Measurements from ENCODE around the gene FCGR2B. TPM values are rescaled to one million over a fixed set of nuclear protein-coding genes. Genes with fewer than 3 reads are reported as not detected.
"Not testable (repeated sequence)": the region's sequence is repeated elsewhere in the genome, so short reads cannot be mapped to it uniquely, and the experiment has no call there.

Gene FCGR2B
- total RNA-seq, 4 donors from 2014 or later, result 4.1 to 12.0 (median 7.7) TPM

- Histone ChIP-seq H3K4me1 (no peaks in the 10 kb centered on the region), H3K36me3 (no peaks in the 10 kb centered on the region), H3K9me3 (no peaks in the 10 kb centered on the region), H3K4me3 (replicated peaks in 1 of 3) (no peak within 1 kb of the TSS), H3K27me3 (no peaks in the 10 kb centered on the region), H3K27ac (no peak within 1 kb of the TSS)
- intact Hi-C loops (cut with DNase I), result no loop called here
- TF ChIP-seq POLR2A (IDR thresholded peaks at IDR 0.05) (no peak), CTCF (IDR thresholded peaks at IDR 0.05) (no peak)
- no peak for DNase-seq
- 92% methylated on average over 4 of the region's 4 CpGs; no CpG with 5 or more reads in 1 of the 2 donors for WGBS, 2 donors
Observed at GRCh38 chr1:161631076-161631475, 31.9 kb upstream of the FCGR2B start, which contains the start of gene FCGR3B. FCGR3B (minus strand) TSS chr1:161631176; CDS start chr1:161631094, 82 bp downstream.

GRCh38 chr1:161634993-161635392, 27.9 kb upstream of the FCGR2B start:
- intact Hi-C loops (cut with DNase I); H3K27me3 ChIP-seq; DNase-seq; H3K36me3 ChIP-seq; H3K27ac ChIP-seq; H3K9me3 ChIP-seq; H3K4me3 ChIP-seq (replicated peaks in 1 of 3); H3K4me1 ChIP-seq: not testable (repeated sequence)
- 69 to 87% methylated on average over 2 of the region's 2 CpGs for WGBS, 2 donors

- 100% methylated on average over 1 of the region's 1 CpG; no CpG with 5 or more reads in 1 of the 2 donors for WGBS, 2 donors
- intact Hi-C loops (cut with DNase I); H3K27ac ChIP-seq; DNase-seq; H3K9me3 ChIP-seq; H3K4me1 ChIP-seq; H3K27me3 ChIP-seq; H3K36me3 ChIP-seq; H3K4me3 ChIP-seq (replicated peaks in 1 of 3): not testable (repeated sequence)
Observed at GRCh38 chr1:161636189-161636782, 26.7 kb upstream of the FCGR2B start.

GRCh38 chr1:161636976-161637375, 26.0 kb upstream of the FCGR2B start:
- H3K4me3 ChIP-seq (replicated peaks in 1 of 3); H3K36me3 ChIP-seq; DNase-seq; intact Hi-C loops (cut with DNase I); H3K27me3 ChIP-seq; H3K27ac ChIP-seq; H3K9me3 ChIP-seq; H3K4me1 ChIP-seq: not testable (repeated sequence)
- 91 to 100% methylated on average over 1 to 3 of the region's 3 CpGs for WGBS, 2 donors

GRCh38 chr1:161638251-161638993, 24.5 kb upstream of the FCGR2B start:
- H3K9me3 ChIP-seq; H3K4me3 ChIP-seq (replicated peaks in 1 of 3); H3K27ac ChIP-seq; H3K27me3 ChIP-seq; H3K4me1 ChIP-seq; DNase-seq; H3K36me3 ChIP-seq; intact Hi-C loops (cut with DNase I): not testable (repeated sequence)
- WGBS, 2 donors, result 52% methylated on average over 2 of the region's 6 CpGs; no CpG with 5 or more reads in 1 of the 2 donors

GRCh38 chr1:161639203-161639602, 23.7 kb upstream of the FCGR2B start:
- H3K36me3 ChIP-seq, result not testable (repeated sequence)
- 78% methylated on average over 2 of the region's 2 CpGs; no CpG with 5 or more reads in 1 of the 2 donors for WGBS, 2 donors

GRCh38 chr1:161642697-161643096, 20.2 kb upstream of the FCGR2B start:
- H3K9me3 ChIP-seq; DNase-seq; H3K4me3 ChIP-seq (replicated peaks in 1 of 3); H3K27ac ChIP-seq; H3K36me3 ChIP-seq; H3K4me1 ChIP-seq; intact Hi-C loops (cut with DNase I); H3K27me3 ChIP-seq: not testable (repeated sequence)
- 56 to 91% methylated on average over 1 of the region's 1 CpG for WGBS, 2 donors

More at GRCh38 chr1:161639203-161639602, 23.7 kb upstream of the FCGR2B start:
- H3K4me1 ChIP-seq; H3K4me3 ChIP-seq (replicated peaks in 1 of 3); H3K27ac ChIP-seq; H3K9me3 ChIP-seq; H3K27me3 ChIP-seq; DNase-seq; intact Hi-C loops (cut with DNase I): not testable (repeated sequence)

- DNase-seq; H3K36me3 ChIP-seq; intact Hi-C loops (cut with DNase I); H3K9me3 ChIP-seq; H3K4me1 ChIP-seq; H3K27me3 ChIP-seq; H3K4me3 ChIP-seq (replicated peaks in 1 of 3); H3K27ac ChIP-seq: not testable (repeated sequence)
- 78 to 82% methylated on average over 4 of the region's 5 CpGs for WGBS, 2 donors
Observed at GRCh38 chr1:161643481-161644208, 19.3 kb upstream of the FCGR2B start.

GRCh38 chr1:161644855-161645254, 18.1 kb upstream of the FCGR2B start:
- H3K4me3 ChIP-seq (replicated peaks in 1 of 3); H3K27me3 ChIP-seq; H3K36me3 ChIP-seq; H3K27ac ChIP-seq; intact Hi-C loops (cut with DNase I); DNase-seq; H3K4me1 ChIP-seq; H3K9me3 ChIP-seq: not testable (repeated sequence)
- 79 to 84% methylated on average over 1 of the region's 1 CpG for WGBS, 2 donors

All from thyroid gland (tissue), 4 donors.